Measurements from ENCODE around the gene MYL10.

GRCh38 chr7:101628522-101628921 is 574 bp downstream of the MYL10 start:
- TF ChIP-seq, protein P1, sequence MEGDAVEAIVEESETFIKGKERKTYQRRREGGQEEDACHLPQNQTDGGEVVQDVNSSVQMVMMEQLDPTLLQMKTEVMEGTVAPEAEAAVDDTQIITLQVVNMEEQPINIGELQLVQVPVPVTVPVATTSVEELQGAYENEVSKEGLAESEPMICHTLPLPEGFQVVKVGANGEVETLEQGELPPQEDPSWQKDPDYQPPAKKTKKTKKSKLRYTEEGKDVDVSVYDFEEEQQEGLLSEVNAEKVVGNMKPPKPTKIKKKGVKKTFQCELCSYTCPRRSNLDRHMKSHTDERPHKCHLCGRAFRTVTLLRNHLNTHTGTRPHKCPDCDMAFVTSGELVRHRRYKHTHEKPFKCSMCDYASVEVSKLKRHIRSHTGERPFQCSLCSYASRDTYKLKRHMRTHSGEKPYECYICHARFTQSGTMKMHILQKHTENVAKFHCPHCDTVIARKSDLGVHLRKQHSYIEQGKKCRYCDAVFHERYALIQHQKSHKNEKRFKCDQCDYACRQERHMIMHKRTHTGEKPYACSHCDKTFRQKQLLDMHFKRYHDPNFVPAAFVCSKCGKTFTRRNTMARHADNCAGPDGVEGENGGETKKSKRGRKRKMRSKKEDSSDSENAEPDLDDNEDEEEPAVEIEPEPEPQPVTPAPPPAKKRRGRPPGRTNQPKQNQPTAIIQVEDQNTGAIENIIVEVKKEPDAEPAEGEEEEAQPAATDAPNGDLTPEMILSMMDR (IDR thresholded peaks at IDR 0.05): no peak
- no peak for TF ChIP-seq POLR2A (IDR thresholded peaks at IDR 0.05)

Data from lower leg skin (tissue), 3 donors.